EL (cell line): ENCODE measurements around the gene CDC37.
"Not testable (repeated sequence)": the region's sequence is repeated elsewhere in the genome, so short reads cannot be mapped to it uniquely, and the experiment has no call there.

Source experiments
- DNase-seq: peaks from one replicate; pipeline ENCODE4 v3.0.0-alpha.2; 2016

Gene CDC37

DNA sequence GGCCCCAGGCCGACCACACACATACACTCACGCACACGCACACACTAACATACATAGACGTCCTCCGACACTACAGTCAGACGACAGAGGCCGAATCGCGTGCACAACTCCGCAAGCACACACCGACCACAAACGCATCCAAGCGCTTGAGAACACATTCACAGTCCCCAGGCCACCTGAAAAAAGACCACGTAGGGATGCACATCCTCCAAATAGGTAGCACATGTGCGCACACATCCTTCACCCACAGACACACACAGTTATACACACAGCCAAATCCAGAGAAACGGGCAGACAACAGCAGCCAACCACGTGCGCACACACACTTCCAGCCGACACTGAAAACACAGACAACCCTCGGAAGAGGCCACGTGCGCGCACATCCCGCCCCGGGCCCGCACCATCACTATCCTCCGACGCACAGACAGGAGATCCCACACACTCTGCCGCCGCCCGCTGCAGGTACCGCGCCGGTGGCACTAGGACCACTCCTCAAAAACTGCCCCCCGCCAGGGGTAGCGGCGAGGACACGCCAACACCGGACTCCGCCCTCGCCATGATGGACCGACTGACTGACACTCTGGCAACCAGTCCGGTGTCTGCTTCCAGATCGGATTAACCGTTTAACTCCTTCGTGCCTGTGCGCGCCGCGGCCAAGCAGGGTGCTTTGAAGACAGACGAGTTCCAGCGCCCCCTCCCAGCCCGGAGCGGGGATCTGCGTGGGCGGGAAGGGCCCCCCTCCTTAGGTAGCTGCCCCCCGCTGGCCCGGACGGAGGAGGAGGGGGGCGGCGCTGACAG, 16.5 kb upstream of the CDC37 start:
- peak; percentile 65 for DNase-seq

GRCh38 chr19:10419200-10419645, 15.9 kb upstream of the CDC37 start:
- DNase-seq = no peak

- DNase-seq = no peak
Observed at GRCh38 chr19:10418485-10419199, 15.3 kb upstream of the CDC37 start.

DNA sequence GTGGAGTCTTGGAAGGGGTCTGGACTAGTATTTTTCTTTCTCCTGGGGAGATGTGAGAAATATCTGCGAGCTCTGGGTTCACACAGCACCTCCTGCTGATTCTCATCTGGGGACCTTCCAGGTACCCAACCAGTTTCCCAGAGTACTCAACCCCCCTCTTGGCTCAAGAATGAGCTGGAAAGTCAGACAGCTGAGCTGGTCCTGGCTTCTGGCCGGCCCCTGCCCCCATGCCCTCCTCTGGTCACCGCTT, 14.8 kb upstream of the CDC37 start:
- DNase-seq = no peak

DNA sequence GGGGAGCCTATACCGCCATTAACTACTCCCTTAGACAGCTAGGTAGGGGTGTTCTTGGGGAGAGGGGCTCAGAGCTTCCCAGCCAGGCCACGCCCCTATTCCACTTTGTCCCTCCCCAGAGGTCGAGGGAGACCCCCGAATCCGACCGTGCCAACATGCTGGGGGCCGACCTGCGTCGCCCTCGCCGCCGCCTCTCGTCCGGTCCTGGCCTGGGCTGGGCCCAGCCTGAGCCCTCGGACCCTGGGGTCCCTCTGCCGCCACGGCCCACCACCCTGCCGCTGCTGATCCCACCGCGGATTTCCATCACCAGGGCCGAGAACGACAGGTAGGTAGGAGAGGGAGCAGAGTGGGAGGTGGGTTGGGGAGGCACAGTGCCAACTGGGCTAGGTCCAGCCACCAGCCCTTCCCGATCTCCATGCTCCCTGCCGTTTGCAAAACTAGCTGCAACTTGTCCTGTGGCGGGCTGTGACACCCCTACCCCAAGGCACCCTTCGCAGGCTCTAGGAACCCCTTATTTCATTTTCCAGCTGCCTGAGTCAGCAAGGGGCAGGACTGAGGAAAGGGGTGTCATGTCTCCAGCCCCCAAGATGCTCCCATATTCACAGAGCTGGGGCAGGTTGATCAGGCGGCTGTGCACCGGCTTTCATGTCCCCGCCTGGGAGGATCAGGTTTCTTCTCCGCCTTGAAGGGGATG, 14.3 kb upstream of the CDC37 start:
- no peak for DNase-seq

DNA sequence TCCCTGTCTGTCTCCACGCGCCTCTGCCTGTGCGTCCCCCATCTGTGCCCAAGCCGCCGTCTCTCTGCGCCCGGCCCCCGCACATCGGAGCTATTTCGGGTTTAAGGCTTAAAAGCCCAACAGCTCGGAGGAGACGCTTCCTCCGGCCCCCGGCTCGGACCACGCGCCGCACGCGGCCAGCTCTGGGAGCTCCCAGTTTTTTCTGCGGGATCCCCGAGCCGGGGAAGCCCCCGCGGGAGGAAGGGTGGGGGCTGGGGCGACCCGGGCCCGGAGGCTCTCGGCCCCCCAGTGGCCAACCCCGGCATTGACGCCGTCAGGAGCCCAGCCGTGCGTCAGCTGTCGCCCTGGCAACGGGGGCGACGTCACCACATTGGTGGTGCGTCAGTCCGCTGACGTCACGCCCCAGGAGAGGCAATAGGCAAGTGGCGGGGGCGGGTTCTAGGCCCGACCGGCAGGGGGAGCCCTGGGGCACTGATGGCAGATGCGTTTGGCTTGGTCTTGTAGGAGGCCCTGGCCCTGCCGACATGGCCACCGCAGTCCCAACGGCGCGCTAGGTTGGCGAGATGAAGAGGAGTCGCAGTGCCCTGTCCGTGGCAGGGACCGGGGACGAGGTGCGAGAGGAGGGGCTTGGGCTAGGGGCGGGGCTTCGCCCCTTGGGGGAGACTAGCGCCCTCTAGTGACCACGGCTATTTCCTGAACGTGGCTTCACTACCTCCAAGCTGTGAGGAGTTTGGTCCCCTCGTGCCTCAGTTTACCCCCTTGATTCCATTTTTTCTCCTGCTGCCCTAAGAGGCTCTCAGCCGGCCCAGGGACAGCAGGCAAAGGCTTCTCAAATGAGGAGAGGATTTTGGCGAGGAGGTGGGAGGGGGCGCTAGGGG, 13.3 kb upstream of the CDC37 start:
- DNase-seq = peak; percentile 87

DNA sequence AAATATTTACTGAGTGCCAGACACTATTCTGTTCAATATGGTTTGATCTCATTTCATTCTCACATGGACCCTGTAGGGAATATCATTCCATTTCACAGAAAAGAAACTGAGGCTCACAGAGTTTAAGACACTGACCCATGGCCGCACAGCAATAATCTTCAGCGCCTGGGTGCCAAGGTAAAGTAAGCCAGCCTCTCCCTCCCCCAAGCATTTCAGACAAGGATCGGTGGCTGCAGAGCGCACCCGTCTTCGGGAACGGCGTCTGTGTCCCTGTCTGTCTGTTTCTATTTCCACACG, 12.7 kb upstream of the CDC37 start:
- DNase-seq = no peak

GRCh38 chr19:10412257-10412977, 9.1 kb upstream of the CDC37 start:
- DNase-seq = no peak

GRCh38 chr19:10411224-10411623, 7.9 kb upstream of the CDC37 start:
- DNase-seq = not testable (repeated sequence)

DNA sequence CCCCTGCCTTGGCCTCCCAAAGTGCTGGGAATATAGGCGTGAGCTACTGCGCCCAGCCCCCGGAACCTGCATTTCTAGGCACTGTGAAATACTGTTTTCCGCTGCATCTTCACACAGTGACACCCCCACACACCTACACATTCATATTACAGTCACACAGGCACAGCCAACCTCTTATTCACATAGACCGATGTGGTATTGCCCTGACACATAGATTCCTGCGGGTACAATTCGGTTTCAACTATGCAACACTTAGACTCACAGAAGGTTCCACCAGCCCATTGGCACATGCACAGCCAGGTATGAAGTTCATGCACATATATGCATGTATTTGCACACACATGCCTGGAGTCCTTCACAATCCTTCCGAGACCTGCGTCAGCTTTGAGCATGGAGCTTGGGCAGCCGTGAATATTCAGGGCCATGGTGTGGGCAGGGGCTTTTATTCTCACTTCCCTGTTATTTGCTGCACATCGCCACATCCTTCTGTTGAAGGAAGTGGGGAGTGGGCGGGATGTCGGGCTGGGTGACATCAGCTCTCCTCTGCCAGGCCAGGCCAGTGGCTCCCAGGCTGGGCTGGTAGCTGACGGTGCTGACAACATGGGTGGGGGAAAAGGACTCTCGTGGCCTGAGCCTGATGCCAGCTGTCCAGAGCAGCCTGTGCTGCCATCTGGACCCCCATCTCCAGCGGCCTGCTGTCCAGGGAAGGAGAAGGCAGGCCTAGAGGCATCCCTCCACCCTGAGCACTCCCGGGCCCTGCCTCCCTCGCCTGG, 5.4 kb upstream of the CDC37 start:
- no peak for DNase-seq

DNA sequence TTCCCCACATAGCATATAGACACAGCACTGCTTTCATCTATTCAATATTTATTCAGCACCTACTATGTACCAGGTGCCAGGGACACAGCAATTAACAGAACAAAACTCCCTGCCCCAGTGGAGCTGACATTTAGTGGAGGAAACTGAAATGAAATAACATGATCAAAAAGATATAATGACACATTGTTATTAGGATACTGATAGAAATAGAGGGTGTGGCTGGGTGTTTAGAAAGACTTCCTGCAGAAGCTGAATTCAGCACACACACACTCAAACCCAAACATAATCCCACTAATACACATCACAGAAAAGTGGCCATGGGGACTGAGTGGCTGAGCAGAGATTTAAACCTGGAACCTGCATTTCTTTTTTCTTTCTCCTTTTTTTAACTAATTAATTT, 3.8 kb upstream of the CDC37 start:
- no peak for DNase-seq

DNA sequence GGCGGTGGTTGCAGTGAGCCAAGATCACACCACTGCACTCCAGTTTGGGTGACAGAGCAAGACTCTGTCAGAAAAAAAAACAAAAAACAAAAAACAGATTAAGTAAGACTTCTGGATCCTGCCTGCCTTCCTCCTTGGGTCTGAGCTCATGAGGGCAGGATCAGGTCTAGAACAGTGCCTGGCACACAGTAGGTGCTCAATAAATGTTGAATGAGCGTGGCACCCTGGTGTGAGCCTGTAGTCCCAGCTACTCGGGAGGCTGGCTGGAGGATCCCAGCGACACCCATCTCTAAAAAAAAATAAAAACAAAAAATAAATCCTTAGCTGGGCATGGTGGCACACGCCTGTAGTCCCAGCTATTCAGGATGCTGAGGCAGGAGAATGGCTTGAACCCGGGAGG, 2.8 kb upstream of the CDC37 start:
- DNase-seq = no peak

- no peak for DNase-seq
Observed at GRCh38 chr19:10404888-10405820, 1.8 kb upstream of the CDC37 start.

- peak; percentile 77 for DNase-seq
Observed at GRCh38 chr19:10402441-10403038, 802 bp downstream of the CDC37 start.

DNA sequence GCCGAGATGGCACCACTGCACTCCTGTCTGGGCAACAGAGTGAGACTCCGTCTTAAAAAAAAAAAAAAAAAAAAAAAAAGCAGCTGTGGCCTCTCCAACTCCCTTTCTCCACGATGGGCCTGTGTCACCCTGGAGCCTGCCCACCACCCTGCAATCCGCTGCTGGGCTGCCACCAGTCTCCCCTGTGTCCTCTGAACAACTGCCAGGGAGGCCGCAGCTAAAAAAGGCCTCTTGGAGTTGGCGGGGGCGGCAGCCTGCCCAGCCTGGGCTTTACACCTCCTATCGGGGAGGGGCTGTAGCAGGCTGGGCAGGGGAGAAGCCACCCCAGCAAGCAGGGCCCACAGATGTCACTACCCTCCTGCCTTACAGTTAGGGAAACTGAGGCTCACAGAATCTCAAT, 3.5 kb downstream of the CDC37 start:
- no peak for DNase-seq

DNA sequence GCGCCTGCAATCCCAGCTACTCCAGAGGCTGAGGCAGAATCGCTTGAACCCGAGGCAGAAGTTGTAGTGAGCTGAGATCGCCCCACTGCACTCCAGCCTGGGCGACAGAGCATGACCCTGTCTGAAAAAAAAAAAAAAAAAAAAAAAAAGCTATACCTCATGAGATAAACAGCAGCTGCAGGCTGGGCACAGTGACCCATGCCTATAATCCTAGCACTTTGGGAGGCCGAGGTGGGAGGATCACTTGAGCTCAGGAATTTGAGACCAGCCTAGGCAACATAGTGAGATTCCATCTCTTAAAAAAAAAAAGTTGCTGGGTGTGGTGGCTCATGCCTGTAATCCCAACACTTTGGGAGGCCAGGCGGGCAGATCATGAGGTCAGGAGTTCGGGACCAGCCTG, 4.0 kb downstream of the CDC37 start:
- DNase-seq = not testable (repeated sequence)

GRCh38 chr19:10398819-10399218, 4.5 kb downstream of the CDC37 start:
- DNase-seq = no peak

GRCh38 chr19:10395917-10396316, 7.4 kb downstream of the CDC37 start:
- no peak for DNase-seq

DNA sequence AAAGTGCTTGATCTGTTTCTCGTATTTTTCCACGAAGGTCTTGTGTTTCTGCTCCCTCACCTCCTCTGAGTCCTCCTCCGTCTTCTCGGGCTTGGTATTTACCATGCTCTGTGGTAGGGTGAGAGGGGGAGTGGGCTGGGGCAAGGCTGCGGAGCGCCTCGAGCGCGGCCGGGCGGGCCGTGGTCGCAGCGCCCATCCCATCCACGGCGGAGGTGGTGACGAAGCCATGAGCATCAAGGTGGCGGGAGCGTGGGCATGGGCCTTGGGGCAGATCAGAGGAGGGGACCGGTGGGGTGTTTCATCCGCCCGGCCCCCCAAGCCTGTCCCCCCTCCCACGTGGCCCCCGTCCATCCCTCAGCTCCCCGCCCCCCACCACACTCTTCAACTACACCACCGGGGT, 7.9 kb downstream of the CDC37 start:
- DNase-seq = no peak

- DNase-seq = no peak
Observed at GRCh38 chr19:10395003-10395402, 8.3 kb downstream of the CDC37 start.
